Measurements from ENCODE around the gene NRL. TPM values are rescaled to one million over a fixed set of nuclear protein-coding genes. Genes with fewer than 3 reads are reported as not detected.

The NRL gene
- total and polyA plus RNA-seq, 10 of the 15 experiments (the other 5 are each of a cell fraction or from before 2014, with no cell fraction given), result 0.11 to 4.4 (median 2.2) TPM

GRCh38 chr14:24081739-24082211, 33.0 kb downstream of the NRL start:
- H3K36me3 ChIP-seq (ENCODE audit: control insufficient read depth in 2 of 2, insufficient read depth in 2 of 2, low read length in 1 of 2), result no peaks in the 10 kb centered on the region
- 35% methylated on average over 14 of the region's 26 CpGs for WGBS (ENCODE audit: insufficient coverage, insufficient replicate concordance, low lambda C conversion rate, missing lambda C conversion rate)
- no peak overlapping the region; the same call in 1 of the 2 replicates for H3K27ac ChIP-seq (ENCODE audit: control insufficient read depth, insufficient read depth)
- no peaks in the 10 kb centered on the region for H3K79me2 ChIP-seq (ENCODE audit: control insufficient read depth, insufficient read depth, low read length)
- in situ Hi-C loops (cut with MboI), result no loop called here
- H3K4me2 ChIP-seq (ENCODE audit: control insufficient read depth, insufficient read depth), result peak overlapping the region; percentile 83
- no peaks in the 10 kb centered on the region for H3K27me3 ChIP-seq (replicated peaks in 1 of 2; ENCODE audit: control insufficient read depth in 2 of 2, insufficient read depth in 2 of 2, low read length in 1 of 2)
- intact Hi-C loops (cut with micrococcal nuclease; ENCODE audit: unreplicated experiment), result no loop called here
- ChIA-PET SMC1A (ENCODE audit: uncharacterized antibody, unreplicated experiment) (interaction anchor here (0.9 to 5.2 kb wide), 4 partner anchors 10 to 80 kb away, joined by 4 to 51 read pairs (median 10); partner anchors contain the start of gene PCK2), RAD21 (ENCODE audit: unreplicated experiment) (interaction anchor here (1.5 to 4.6 kb wide), 6 partner anchors 10 to 79 kb away, joined by 3 to 39 read pairs (median 14); partner anchors contain the start of genes CARMIL3, DCAF11, IRF9 and NRL), CTCF (interaction anchor here (0.6 to 4.9 kb wide), 10 partner anchors 7 to 226 kb away, joined by 3 to 71 read pairs (median 5); partner anchors contain the start of genes CHMP4A, CIDEB, PCK2 and PSME2), POLR2A (interaction anchor here (0.9 to 4.2 kb wide), 11 partner anchors 10 to 161 kb away, joined by 3 to 33 read pairs (median 6); partner anchors contain the start of genes CHMP4A, CPNE6, DCAF11 and NRL)
- FAIRE-seq, result no peak
- H3K9me3 ChIP-seq (replicated peaks; ENCODE audit: control insufficient read depth, insufficient read depth, low read length), result no peaks in the 10 kb centered on the region
- peak overlapping the region; percentile 78 for H2AFZ ChIP-seq (ENCODE audit: control insufficient read depth, low read depth, low read length)
- H3K4me1 ChIP-seq (ENCODE audit: control insufficient read depth, insufficient read depth, low read length), result peaks cover 13% of the 10 kb centered on the region
- TF ChIP-seq CREB1 (IDR thresholded peaks at IDR 0.05; ENCODE audit: low read depth) (no peak), CBX5 (IDR thresholded peaks at IDR 0.05; ENCODE audit: low read depth) (no peak), MYC (IDR thresholded peaks at IDR 0.05; ENCODE audit: insufficient read depth, insufficient read length, insufficient replicate concordance, low read length, severe bottlenecking) (no peak)
- H3K4me3 ChIP-seq, result peak overlapping the region; percentile 63; the same call in 1 of the 2 replicates
- H3K9ac ChIP-seq (ENCODE audit: control insufficient read depth, insufficient read depth, low read length), result no peak overlapping the region; the same call in 1 of the 2 replicates
- DNase-seq (ENCODE audit: low read depth, low spot score), result no peak
- H4K20me1 ChIP-seq (ENCODE audit: control insufficient read depth, insufficient read depth), result no peaks in the 10 kb centered on the region
- no peak for ATAC-seq
- BruUV-seq (replicated peaks), result no TSS peak

All from GM12878 (cell line).